Muscle of leg (tissue), 11 donors: ENCODE measurements around the gene PLA2G2D. TPM values are rescaled to one million over a fixed set of nuclear protein-coding genes. Genes with fewer than 3 reads are reported as not detected.

Source experiments
- DNase-seq: peaks from one replicate; pipeline ENCODE4 v3.0.0; 2013
- H3K27ac ChIP-seq: one replicate; pipeline ENCODE4 v1.5.1; 2013; ENCODE audit warnings: mild to moderate bottlenecking, low read length, control low read depth
- H3K27me3 ChIP-seq: one replicate; pipeline ENCODE4 v1.6.1; 2013; ENCODE audit warnings: low read length; ENCODE audit not compliant: control insufficient read depth, insufficient read depth
- H3K36me3 ChIP-seq: one replicate; pipeline ENCODE4 v1.6.1; 2013; ENCODE audit warnings: low read length; ENCODE audit not compliant: control insufficient read depth, insufficient read depth
- H3K4me1 ChIP-seq: one replicate; pipeline ENCODE4 v1.6.1; 2013; ENCODE audit warnings: low read length; ENCODE audit not compliant: control insufficient read depth, insufficient read depth
- H3K4me3 ChIP-seq: one replicate; pipeline ENCODE4 v1.5.1; 2013; ENCODE audit warnings: low read length, control low read depth
- H3K9me3 ChIP-seq: replicated peaks from 2 replicates; pipeline ENCODE4 v1.6.1; 2013; ENCODE audit warnings: low read depth, low read length; ENCODE audit not compliant: control insufficient read depth
- WGBS: methylation state at CpG from one replicate; pipeline ENCODE4 v1.1.5; 2013; ENCODE audit warnings: missing lambda C conversion rate; ENCODE audit not compliant: insufficient coverage; 5-methylcytosine and 5-hydroxymethylcytosine counted together
- polyA plus RNA-seq, 8 donors: library from polyadenylated mRNA; unstranded; fragments of 120-200 nt; gene quantifications; one replicate each; pipeline versions ENCODE4 v1.2.1 to v1.2.3, GENCODE V29; 2013; ENCODE audit warnings: inconsistent platforms in 1 of 8, low replicate concordance in 1 of 8; ENCODE audit not compliant: insufficient read length in 8 of 8, insufficient read depth in 1 of 8
- total RNA-seq: library from RNA; stranded (reverse); fragments of 120-200 nt; gene quantifications from one replicate; pipeline ENCODE4 v1.2.4, GENCODE V29; 2013

Gene PLA2G2D
- total and polyA plus RNA-seq, 9 donors = 0.05 TPM; not detected in 8

DNA sequence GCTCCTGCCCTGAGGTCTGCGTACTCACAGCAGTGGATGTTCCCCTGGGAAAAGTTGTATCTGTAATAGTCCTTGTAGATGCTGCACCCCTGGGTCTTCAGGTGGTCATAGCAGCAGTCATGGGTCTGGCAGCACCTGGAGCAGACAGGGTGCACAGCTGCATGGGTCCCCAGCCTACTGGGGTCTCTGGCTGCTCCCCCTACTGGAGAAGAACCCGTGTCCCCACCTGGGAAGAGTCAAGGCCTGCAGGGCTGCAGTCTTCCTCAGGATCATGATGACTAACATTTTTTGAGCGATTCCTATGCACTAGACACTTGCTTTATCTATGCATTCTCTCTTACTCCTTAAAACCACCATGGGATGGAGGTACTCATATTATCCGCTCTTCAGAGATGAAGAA, 3.9 kb downstream of the PLA2G2D start:
- Histone ChIP-seq H3K27me3 (peaks cover 9% of the 10 kb centered on the region), H3K9me3 (no peaks in the 10 kb centered on the region), H3K27ac (no peak overlapping the region), H3K36me3 (no peaks in the 10 kb centered on the region), H3K4me3 (no peak overlapping the region), H3K4me1 (no peaks in the 10 kb centered on the region)
- WGBS = 71% methylated on average over 1 of the region's 4 CpGs
- DNase-seq = no peak

DNA sequence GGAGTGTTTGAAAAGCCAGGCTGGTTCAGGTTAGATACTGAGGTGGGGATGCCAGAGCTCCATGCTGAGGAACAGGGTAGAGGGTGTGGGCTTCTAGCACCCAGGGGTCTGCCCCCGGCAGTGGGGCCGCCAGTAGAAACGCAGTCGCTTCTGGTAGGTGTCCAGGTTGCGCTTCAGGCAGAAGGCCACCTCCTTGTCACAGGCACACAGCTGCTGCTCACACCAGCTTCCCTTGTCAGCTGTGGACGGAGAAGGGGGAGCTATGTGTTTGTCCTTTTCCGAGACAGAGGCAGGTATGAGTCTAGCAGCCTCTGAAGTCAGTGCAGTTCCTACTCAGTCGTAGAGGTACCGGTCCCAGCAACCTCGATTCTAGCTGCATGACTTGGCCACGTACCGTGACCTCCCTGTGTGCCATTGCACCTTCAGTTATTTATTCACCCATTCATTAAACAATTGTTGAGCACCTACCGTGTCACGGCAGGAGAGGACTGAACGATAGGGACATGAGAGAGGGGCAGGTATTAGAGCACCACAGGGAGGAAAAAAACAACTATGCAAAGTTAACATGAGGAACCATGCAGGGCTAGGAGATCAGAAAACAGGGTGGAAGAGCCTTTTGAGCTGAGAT, 5.2 kb downstream of the PLA2G2D start:
- Histone ChIP-seq H3K36me3 (no peaks in the 10 kb centered on the region), H3K4me3 (no peak overlapping the region), H3K4me1 (no peaks in the 10 kb centered on the region), H3K27ac (no peak overlapping the region), H3K27me3 (peaks cover 17% of the 10 kb centered on the region), H3K9me3 (no peaks in the 10 kb centered on the region)
- no peak for DNase-seq
- 44% methylated on average over 8 of the region's 15 CpGs for WGBS

- H3K27ac ChIP-seq = no peak overlapping the region
- no peaks in the 10 kb centered on the region for H3K36me3 ChIP-seq
- WGBS = 75% methylated on average over 2 of the region's 3 CpGs
- peaks cover 17% of the 10 kb centered on the region for H3K27me3 ChIP-seq
- H3K4me1 ChIP-seq = no peaks in the 10 kb centered on the region
- no peak overlapping the region for H3K4me3 ChIP-seq
- H3K9me3 ChIP-seq = no peaks in the 10 kb centered on the region
- no peak for DNase-seq
These were observed 6.9 kb downstream of the PLA2G2D start for GRCh38 chr1:20112279-20113000.

DNA sequence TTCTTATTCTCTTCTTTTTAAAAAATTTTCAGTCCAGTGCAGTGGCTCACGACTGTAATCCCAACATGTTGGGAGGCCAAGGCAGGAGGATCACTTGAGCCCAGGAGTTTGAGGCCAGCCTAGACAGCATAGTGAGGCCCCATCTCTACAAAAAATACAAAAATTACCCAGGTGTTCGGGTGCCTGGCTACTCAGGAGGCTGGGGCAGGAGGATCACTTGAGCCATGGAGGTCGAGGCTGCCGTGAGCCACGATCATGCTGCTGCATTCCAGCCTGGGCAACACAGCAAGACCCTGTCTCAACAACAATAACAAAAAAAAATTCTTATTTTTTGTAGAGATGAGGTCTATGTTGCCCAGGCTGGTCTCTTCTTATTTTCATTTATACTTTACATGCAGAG, 7.9 kb downstream of the PLA2G2D start:
- H3K4me1 ChIP-seq = no peaks in the 10 kb centered on the region
- no peak for DNase-seq
- no peaks in the 10 kb centered on the region for H3K9me3 ChIP-seq
- WGBS = 83% methylated on average over 1 of the region's 5 CpGs
- no peak overlapping the region for H3K27ac ChIP-seq
- H3K27me3 ChIP-seq = peaks cover 19% of the 10 kb centered on the region
- H3K4me3 ChIP-seq = no peak overlapping the region
- no peaks in the 10 kb centered on the region for H3K36me3 ChIP-seq

GRCh38 chr1:20110679-20111078, 8.7 kb downstream of the PLA2G2D start:
- H3K4me3 ChIP-seq = no peak overlapping the region
- H3K9me3 ChIP-seq = no peaks in the 10 kb centered on the region
- 68% methylated on average over 10 of the region's 12 CpGs for WGBS
- no peak overlapping the region for H3K27ac ChIP-seq
- H3K36me3 ChIP-seq = no peaks in the 10 kb centered on the region
- peaks cover 19% of the 10 kb centered on the region for H3K27me3 ChIP-seq
- DNase-seq = no peak
- no peaks in the 10 kb centered on the region for H3K4me1 ChIP-seq

- Histone ChIP-seq H3K36me3 (no peaks in the 10 kb centered on the region), H3K27ac (no peak overlapping the region), H3K9me3 (no peaks in the 10 kb centered on the region), H3K27me3 (peaks cover 22% of the 10 kb centered on the region), H3K4me1 (no peaks in the 10 kb centered on the region), H3K4me3 (no peak overlapping the region)
- 33% methylated on average over 2 of the region's 4 CpGs for WGBS
- no peak for DNase-seq
These were observed 10.0 kb downstream of the PLA2G2D start for GRCh38 chr1:20109223-20109856.

GRCh38 chr1:20108366-20109123, 10.8 kb downstream of the PLA2G2D start:
- no peak for DNase-seq
- H3K9me3 ChIP-seq = no peaks in the 10 kb centered on the region
- WGBS = 38% methylated on average over 2 of the region's 5 CpGs
- H3K27ac ChIP-seq = no peak overlapping the region
- peaks cover 18% of the 10 kb centered on the region for H3K27me3 ChIP-seq
- H3K4me1 ChIP-seq = no peaks in the 10 kb centered on the region
- no peak overlapping the region for H3K4me3 ChIP-seq
- H3K36me3 ChIP-seq = no peaks in the 10 kb centered on the region

- Histone ChIP-seq H3K27ac (no peak overlapping the region), H3K36me3 (no peaks in the 10 kb centered on the region), H3K27me3 (peaks cover 18% of the 10 kb centered on the region), H3K4me1 (no peaks in the 10 kb centered on the region), H3K9me3 (no peaks in the 10 kb centered on the region), H3K4me3 (no peak overlapping the region)
- 40% methylated on average over 2 of the region's 4 CpGs for WGBS
- no peak for DNase-seq
These were observed 11.5 kb downstream of the PLA2G2D start for GRCh38 chr1:20107796-20108195.

DNA sequence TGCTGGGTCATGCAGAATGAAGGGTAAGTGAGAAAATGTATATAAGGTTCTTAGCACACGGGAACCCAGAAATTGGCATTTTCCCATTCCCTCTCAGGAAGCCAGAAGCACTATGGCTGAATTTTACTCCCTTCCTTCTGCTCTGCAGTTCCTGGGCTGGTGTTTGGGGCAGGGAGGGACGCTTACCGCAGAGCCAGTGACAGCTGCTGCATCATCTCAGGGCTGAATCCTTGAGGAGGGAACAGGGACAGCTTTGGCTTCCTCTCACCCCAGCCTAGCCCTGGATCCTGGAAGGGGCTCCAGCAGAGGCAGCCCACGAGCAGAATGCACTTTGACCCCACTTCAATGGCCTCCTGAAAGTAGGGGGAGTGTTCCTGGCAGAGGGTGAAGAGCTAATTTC, 12.0 kb downstream of the PLA2G2D start:
- Histone ChIP-seq H3K9me3 (no peaks in the 10 kb centered on the region), H3K27ac (no peak overlapping the region), H3K27me3 (peaks cover 18% of the 10 kb centered on the region), H3K4me1 (no peaks in the 10 kb centered on the region), H3K36me3 (no peaks in the 10 kb centered on the region), H3K4me3 (no peak overlapping the region)
- WGBS = no CpG with 5 or more reads among the region's 4 CpGs
- DNase-seq = no peak

DNA sequence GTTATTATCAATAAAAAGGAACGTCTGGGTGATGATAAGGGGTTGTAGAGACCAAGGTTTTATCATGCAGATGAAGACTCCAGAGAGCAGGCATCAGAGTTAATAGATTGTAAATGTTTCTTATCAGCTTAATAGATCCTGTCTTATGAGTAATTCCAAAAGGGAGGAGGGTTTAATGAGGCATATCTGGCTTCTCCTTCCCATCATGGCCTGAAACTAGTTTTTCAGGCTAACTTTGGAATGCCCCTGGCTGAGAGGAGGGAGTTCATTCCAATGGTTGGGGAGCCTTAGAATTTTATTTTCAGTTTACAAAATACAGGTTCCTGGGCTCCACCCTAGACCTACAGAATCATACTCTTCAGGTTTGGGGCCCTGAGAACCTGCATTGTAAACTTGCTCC, 13.5 kb downstream of the PLA2G2D start:
- no peaks in the 10 kb centered on the region for H3K4me1 ChIP-seq
- no peak overlapping the region for H3K4me3 ChIP-seq
- 44% methylated on average over 1 of the region's 1 CpG for WGBS
- no peak for DNase-seq
- peaks cover 20% of the 10 kb centered on the region for H3K27me3 ChIP-seq
- no peaks in the 10 kb centered on the region for H3K9me3 ChIP-seq
- H3K36me3 ChIP-seq = no peaks in the 10 kb centered on the region
- no peak overlapping the region for H3K27ac ChIP-seq
